ENCODE data around the gene KIRREL3.

KIRREL3 gene

GRCh38 chr11:126821827-126822226 lies 178.7 kb downstream of the KIRREL3 start:
- no peak for DNase-seq

- DNase-seq: no peak
These were observed 181.4 kb downstream of the KIRREL3 start for GRCh38 chr11:126819194-126819593.

DNA sequence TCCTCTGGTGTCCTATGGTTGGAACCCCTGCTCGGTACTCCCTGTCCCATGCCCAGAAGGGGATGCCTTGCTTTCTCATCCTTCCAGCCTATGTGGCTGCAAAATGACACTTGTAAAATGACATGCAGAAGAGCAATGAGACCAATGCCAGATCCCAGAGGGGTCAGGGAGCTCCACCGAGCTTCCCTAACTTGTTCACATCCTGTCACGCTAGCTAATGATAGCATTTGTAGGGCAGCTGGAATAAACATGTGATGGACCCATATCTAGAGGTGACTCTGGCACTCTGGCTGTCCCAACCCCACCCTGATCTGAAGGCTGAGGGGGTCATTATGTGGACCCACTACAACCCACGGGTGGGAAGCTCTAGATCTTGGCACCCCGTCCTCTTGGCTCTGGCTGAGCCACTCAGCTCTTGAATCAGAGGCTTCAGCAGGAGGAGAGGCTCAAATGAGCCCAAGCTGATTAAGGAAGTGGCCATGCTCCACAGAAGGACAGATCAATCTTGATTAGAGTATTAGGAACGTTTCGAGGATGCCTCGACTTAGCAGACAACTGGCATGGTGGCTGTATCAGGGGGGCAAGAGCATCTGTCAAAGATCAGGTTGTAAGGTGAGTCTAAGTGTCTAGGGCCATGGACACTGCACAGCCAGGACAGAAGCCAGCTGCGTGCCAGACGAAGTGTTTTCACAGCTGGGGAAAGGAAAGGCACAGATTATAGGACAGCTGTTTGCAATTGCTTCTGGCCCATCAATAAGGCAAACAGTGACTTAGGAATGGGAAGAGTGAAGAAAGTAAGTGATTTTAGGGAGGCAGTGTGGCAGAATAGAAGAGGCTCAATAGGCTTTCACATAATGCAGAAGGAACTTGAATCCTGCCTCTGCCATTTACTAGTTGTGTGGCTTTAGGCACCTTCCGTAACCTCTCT lies 182.8 kb downstream of the KIRREL3 start:
- no peak for DNase-seq

- no peak for DNase-seq
These were observed 183.5 kb downstream of the KIRREL3 start for GRCh38 chr11:126817096-126817495.

GRCh38 chr11:126816645-126817044 lies 183.9 kb downstream of the KIRREL3 start:
- DNase-seq: no peak

- no peak for DNase-seq
These were observed 185.5 kb downstream of the KIRREL3 start for GRCh38 chr11:126815111-126815510.

- DNase-seq: no peak
These were observed 189.8 kb downstream of the KIRREL3 start for GRCh38 chr11:126810776-126811175.

DNA sequence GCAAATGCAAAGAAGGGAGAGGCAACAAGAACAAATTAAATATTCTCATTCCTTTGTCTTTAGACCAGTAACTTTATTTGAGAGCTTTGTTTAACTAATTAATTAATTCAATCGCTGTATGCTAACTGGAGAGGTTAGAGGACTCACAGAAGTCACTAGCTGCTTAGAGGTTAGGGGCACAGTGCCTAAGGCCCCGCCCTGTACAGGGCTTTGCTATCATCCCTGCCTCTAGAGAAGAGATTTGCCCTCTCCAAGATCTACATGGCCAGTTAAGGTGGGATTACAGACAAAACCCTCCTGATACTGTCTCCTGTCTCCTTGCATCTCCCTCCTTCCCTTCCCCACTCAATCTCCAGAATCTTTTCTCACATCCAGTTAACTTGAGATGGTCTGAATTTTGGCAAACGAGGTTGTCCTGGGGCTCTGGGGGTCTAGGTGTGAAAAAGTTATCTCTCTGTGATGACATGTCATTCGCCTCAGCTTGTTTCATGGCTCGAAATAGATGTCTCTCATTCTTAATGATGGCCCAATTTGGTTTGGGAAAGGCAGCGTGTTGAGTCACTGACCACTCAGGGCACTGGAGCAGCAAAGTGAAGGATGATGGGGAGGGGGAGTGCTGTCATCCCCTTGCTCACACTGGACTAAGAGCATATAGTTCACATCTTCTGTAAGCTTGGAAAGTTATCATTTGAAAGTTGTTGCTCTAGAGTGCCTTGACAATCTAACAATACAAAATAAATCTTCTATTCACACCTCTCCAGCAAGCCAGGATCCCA lies 190.9 kb downstream of the KIRREL3 start:
- no peak for DNase-seq

- DNase-seq: no peak
These were observed 191.7 kb downstream of the KIRREL3 start for GRCh38 chr11:126808836-126809235.

- DNase-seq: no peak
These were observed 192.3 kb downstream of the KIRREL3 start for GRCh38 chr11:126808296-126808695.

DNA sequence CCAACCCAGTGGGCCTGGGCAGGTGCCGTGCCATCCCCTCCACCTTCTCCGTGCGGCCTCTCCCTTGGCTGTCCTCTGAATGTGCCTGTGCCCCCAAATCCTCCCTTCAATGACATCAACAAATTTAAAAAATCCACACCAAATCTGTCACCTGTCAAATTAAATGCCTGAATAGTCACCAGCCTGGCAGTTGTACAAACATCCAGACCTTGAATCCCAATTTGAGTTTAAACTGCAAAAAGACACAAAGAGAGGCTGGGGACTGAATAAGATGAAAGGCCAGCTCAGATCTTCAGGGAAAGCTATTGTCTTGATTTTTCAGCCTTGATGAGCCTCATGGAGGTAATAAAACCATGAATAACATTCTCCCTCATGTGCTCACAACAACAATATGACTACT lies 194.7 kb downstream of the KIRREL3 start:
- DNase-seq: no peak

DNA sequence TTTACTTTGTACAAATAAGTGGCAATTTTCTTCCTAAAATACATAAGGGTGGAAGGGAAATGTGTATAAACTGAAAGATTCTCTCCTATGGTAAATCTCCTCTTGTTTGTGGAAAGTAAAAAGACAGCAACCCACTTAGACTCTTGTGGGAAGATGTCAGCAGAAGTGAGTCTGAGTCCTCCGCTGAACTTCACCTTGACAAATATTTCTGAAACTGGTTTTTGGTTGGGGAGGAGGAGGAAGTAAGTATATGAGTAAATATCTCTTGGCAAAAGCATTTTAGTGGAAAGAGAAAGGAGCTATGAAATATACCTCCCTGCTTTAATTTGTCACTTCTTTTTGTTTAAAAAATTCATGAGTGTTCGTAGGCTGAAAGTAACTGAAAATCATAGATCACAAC lies 196.2 kb downstream of the KIRREL3 start:
- no peak for DNase-seq

DNA sequence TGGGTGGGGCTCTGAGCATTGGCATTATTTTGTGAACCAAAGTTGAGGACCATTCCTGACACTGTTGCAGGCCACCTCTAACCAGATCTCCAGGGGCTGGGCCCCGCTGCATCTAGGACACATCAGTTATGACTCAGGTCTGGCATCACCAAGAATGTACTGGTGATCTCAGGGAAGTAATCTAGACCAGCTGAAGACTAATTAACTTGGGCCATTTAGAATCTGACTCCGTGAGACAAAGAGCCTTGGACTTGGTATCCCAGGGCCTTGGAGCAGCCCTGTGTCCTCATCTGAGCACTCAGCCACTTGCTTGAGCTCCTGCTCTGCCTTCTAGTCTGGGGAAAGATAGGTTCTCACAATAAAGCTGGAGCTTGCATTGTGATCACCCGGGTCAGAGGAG lies 200.6 kb downstream of the KIRREL3 start:
- DNase-seq: no peak

GRCh38 chr11:126797457-126798169 lies 203.0 kb downstream of the KIRREL3 start:
- no peak for DNase-seq

GRCh38 chr11:126793596-126793995 lies 207.0 kb downstream of the KIRREL3 start:
- no peak for DNase-seq

- DNase-seq: no peak
These were observed 208.6 kb downstream of the KIRREL3 start for GRCh38 chr11:126791991-126792390.

GRCh38 chr11:126791446-126791845 lies 209.1 kb downstream of the KIRREL3 start:
- no peak for DNase-seq

- no peak for DNase-seq
These were observed 210.0 kb downstream of the KIRREL3 start for GRCh38 chr11:126790550-126791081.

DNA sequence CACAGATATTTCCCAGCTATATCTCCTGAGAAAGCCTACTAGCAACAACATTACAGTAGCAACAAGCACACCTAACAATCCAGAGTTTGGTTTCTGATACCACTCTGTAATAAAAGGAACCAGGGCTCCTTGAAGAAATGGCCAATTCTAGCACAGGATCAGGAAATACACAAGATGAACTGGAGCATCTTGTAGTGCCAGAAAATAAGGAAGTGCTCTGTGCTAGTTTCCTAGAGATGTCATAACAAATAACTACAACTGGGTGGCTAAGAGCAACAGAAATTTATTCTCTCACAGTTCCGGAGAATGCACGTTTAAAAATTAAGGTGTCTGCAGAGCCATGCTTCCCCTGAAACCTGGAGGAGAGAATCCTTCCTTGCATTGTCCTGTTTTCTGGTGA lies 217.8 kb downstream of the KIRREL3 start:
- DNase-seq: no peak

DNA sequence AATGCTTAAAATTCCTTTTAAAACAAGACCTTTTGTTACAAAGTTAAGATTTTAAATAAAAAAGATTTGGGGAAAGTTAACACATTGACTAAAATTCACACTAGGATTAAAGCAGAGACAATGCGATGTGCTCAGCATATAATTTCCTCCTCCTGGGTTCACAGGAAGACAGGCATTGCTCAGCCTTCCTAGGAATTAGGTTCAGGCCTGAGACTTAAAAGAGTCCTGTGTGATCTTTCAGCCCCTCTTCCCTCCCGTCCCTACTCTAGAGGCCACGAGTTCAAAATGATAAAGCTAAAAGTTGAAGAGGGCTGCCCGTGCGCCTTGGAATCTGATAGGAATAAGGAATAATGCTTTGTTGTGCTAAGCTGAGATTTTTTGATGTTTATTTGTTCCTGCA lies 218.6 kb downstream of the KIRREL3 start:
- DNase-seq: no peak

- DNase-seq: no peak
These were observed 224.5 kb downstream of the KIRREL3 start for GRCh38 chr11:126776119-126776518.

GRCh38 chr11:126772267-126772666 lies 228.3 kb downstream of the KIRREL3 start:
- no peak for DNase-seq

DNA sequence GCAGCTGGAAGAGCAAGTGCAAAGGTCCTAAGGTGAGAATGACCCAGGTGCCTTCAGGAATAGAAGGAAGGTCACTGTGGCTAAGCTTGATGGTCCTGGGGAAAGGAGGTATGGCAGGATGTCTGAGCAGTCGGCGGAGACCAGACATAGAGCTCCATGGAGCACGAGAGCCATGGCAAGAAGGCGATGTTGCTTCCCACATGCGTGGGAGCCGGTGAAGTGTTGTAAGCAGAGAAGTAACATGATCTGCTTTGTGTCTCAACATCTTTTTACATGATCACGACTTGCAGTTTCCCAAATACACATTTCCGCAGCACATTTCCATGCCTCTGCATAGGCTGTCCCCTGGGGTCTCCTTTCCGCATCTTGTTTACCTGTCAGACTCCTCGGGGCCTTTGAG lies 231.9 kb downstream of the KIRREL3 start:
- no peak for DNase-seq

All from CD4-positive, alpha-beta T cell treated with Interferon alpha-2 for 1 hour (primary cell).